HG03039 (cell line): ENCODE results near the gene ALOX15B.
"Not testable (repeated sequence)": the region's sequence is repeated elsewhere in the genome, so short reads cannot be mapped to it uniquely, and the experiment has no call there.

Source experiments
- ATAC-seq: cut with Tn5 transposase; IDR thresholded peaks from one replicate; pipeline ENCODE4 v1.9.1; 2021; ENCODE audit warnings: mild to moderate bottlenecking, moderate library complexity; ENCODE audit not compliant: unreplicated experiment

The ALOX15B gene

GRCh38 chr17:8013731-8014557, 24.9 kb upstream of the ALOX15B start:
- no peak for ATAC-seq

- no peak for ATAC-seq
Measured at GRCh38 chr17:8014558-8014850, 24.4 kb upstream of the ALOX15B start.

GRCh38 chr17:8015236-8015956, 23.5 kb upstream of the ALOX15B start:
- ATAC-seq: no peak

GRCh38 chr17:8015957-8016631, 22.8 kb upstream of the ALOX15B start:
- no peak for ATAC-seq

GRCh38 chr17:8016632-8017424, 22.0 kb upstream of the ALOX15B start:
- ATAC-seq: no peak

GRCh38 chr17:8018436-8018835, 20.4 kb upstream of the ALOX15B start:
- ATAC-seq: no peak

GRCh38 chr17:8019166-8019565, 19.7 kb upstream of the ALOX15B start:
- ATAC-seq: no peak

- ATAC-seq: no peak
Measured at GRCh38 chr17:8019665-8020650, 18.9 kb upstream of the ALOX15B start.

- ATAC-seq: no peak
Measured at GRCh38 chr17:8020776-8021564, 17.9 kb upstream of the ALOX15B start.

- ATAC-seq: no peak
Measured at GRCh38 chr17:8021565-8022359, 17.1 kb upstream of the ALOX15B start.

GRCh38 chr17:8022360-8023003, 16.4 kb upstream of the ALOX15B start:
- no peak for ATAC-seq

GRCh38 chr17:8024161-8024560, 14.7 kb upstream of the ALOX15B start:
- not testable (repeated sequence) for ATAC-seq

- no peak for ATAC-seq
Measured at GRCh38 chr17:8025176-8025911, 13.5 kb upstream of the ALOX15B start.

- no peak for ATAC-seq
Measured at GRCh38 chr17:8029121-8029520, 9.7 kb upstream of the ALOX15B start.

- ATAC-seq: no peak
Measured at GRCh38 chr17:8031261-8031661, 7.6 kb upstream of the ALOX15B start.

- no peak for ATAC-seq
Measured at GRCh38 chr17:8031950-8032349, 6.9 kb upstream of the ALOX15B start.

- ATAC-seq: no peak
Measured at GRCh38 chr17:8032442-8032841, 6.4 kb upstream of the ALOX15B start.
